Fibroblast of skin of right quadriceps (primary cell): ENCODE data around the gene CP.
"Not testable (repeated sequence)": the region's sequence is repeated elsewhere in the genome, so short reads cannot be mapped to it uniquely, and the experiment has no call there.

Experiments
- DNase-seq: peaks from one replicate; pipeline ENCODE4 v3.0.0-alpha.2; 2013

The CP gene

GRCh38 chr3:149226776-149227175, 5.1 kb upstream of the CP start:
- DNase-seq: no peak

DNA sequence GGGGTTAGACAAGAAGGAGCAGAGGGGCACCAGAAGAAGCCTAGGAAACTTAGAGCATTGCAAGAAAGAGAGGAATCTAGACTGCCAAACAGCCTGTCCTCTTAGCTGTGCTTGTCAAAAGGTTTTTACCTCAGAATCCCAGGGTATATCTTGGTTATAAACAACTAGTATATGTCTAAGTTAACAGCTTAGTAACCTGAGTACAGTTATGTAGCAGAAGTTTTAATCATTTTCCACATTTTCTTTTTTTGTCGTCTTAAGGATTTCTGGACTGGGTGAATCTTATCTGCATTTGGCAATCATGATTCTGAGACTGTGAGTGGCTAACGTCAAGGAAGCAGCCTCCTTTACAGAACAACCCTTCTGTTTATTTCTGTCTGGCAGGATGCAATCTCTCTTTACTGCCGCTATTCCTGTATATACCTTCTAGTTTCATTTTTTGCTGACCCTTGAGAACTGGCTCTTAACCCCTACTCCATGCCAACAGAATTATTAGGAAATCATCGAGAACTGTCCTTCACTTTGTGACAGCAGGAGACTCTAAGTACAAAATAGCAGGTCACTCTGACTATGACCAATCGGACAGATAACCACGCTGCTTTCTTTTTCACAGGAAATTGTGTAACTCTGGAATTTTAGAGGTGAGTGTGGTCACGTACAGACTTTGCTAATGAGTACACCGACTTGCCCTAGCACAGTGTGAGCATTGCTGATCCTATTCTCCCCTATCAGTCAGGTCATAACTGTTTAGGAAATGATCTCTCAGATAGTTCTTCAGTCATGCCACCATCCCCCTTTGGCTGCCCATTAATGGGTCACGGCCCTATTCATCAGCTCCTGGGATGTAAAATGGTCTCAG, 3.3 kb upstream of the CP start:
- DNase-seq: peak; percentile 63

GRCh38 chr3:149223461-149223820, 1.8 kb upstream of the CP start:
- no peak for DNase-seq

GRCh38 chr3:149219380-149220121, 2.1 kb downstream of the CP start:
- not testable (repeated sequence) for DNase-seq

GRCh38 chr3:149217347-149217746, 4.3 kb downstream of the CP start:
- no peak for DNase-seq

DNA sequence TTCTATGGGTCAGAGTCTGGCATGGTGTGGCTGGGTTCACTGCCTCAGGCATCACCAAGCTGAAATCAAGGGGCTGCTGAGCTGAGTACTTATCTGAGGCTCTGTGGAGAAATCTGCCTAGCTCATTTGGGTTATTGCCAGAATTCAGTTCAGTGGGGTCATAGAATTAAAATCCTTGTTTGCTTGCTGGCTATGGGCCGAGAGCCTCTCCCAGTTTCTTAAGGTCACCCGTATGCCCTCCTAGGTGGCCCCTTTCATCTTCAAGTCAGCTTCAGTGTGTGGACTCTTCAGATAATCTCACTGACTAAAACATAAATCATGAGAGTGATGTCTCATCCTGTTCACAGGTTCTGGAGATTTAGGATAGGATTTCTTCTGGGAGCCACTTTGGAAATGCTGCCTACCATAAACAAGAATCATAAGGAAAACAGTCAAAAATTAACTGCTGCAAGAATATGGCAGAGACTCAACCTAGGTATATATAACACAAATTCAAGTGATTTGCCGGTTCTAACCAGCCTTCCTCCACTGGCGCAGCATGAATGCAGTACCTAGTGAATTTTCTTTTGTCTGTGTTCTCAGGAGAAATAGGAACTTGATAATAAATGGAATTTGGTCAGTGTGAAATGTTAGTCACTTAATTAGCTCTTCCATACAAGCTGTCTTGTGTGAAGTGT, 5.3 kb downstream of the CP start:
- no peak for DNase-seq

DNA sequence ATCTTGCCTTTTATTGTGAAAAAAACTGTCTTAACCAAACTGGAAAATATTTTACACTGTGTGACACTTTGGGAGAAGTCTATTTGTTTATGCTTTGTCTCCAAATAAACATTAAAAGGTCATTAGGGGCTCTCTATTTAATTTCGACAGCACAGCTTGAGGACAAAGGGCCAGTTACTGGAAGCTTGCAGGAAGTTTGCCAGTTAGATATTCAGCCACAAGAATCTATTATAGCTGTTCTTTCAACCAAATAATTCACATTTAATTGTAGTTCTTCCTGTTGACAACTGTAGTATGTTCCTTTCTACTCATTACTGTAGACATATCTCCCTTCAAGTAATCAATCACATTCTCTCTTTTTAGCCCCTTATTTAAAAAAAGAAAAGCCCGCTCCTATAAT, 6.1 kb downstream of the CP start:
- no peak for DNase-seq

DNA sequence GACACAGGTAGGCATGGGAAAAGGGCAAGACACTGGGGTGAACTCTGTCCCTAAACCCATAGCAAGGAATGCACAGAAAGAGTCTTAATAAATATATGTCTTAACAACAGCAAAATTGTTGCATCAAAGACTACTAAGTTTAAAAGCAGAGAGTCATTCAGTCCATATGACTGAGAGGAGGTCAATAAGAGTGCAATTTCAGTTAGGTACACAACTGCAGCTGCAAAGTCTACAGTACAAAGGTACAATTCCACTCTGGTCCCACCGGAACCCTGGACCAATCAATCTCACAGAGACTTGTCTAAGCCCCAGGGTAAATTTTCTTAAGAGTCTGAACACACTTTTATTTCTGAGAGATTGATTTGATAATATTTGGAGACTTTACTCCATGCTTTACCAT, 6.9 kb downstream of the CP start:
- no peak for DNase-seq

- DNase-seq: no peak
Measured at GRCh38 chr3:149212386-149212785, 9.2 kb downstream of the CP start.

GRCh38 chr3:149209431-149209830, 12.2 kb downstream of the CP start:
- no peak for DNase-seq

GRCh38 chr3:149207475-149207874, 14.2 kb downstream of the CP start:
- no peak for DNase-seq

DNA sequence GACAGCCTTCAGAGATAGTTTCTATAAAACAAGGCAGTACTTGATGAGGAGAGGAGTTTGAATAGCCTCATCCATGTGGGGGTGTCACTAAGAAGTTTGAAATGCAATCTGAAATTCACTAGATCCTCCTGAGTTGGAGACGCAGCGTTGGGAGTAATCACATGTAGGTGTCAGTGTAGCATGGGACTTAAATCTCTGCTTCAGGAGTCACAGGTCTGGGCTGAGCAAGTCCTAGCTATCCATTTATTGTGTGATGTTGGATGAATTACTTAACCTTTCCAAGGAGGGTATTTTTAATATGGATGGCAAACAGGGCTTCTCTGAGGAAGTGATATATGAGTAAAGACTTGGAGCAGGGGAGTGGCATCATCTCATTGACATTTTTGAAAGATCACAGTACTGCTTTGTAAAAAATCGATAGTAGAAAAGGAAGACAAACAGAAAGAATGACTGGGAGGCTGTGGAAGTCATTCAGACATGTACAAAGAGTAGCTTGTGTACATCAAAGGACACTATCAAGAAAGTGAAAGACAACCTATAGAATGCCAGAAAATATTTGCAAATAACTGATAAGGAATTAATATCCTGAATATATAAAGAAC, 17.1 kb downstream of the CP start:
- DNase-seq: no peak

- DNase-seq: no peak
Measured at GRCh38 chr3:149203758-149204157, 17.9 kb downstream of the CP start.

DNA sequence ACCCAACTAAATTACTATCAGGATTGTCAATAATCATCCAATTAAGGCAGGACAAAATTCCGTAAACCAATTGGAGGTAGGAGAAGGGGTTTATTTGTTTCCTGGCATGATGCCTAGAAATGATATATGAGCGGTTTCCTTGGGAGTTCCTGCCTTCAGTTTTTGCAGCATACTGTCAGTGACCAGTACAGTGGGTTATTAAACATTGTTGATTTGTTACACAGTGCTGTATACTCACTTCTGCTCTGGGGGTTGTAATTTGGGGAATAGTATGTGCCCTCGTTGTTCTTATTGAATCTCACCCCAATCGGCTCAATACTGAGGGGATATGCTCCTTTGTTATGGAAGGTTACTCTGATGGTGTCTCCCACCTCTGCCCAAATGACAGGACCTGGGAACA, 22.2 kb downstream of the CP start:
- DNase-seq: peak; percentile 57

GRCh38 chr3:149198611-149199010, 23.0 kb downstream of the CP start:
- DNase-seq: peak; percentile 78

GRCh38 chr3:149197669-149198068, 24.0 kb downstream of the CP start:
- no peak for DNase-seq

DNA sequence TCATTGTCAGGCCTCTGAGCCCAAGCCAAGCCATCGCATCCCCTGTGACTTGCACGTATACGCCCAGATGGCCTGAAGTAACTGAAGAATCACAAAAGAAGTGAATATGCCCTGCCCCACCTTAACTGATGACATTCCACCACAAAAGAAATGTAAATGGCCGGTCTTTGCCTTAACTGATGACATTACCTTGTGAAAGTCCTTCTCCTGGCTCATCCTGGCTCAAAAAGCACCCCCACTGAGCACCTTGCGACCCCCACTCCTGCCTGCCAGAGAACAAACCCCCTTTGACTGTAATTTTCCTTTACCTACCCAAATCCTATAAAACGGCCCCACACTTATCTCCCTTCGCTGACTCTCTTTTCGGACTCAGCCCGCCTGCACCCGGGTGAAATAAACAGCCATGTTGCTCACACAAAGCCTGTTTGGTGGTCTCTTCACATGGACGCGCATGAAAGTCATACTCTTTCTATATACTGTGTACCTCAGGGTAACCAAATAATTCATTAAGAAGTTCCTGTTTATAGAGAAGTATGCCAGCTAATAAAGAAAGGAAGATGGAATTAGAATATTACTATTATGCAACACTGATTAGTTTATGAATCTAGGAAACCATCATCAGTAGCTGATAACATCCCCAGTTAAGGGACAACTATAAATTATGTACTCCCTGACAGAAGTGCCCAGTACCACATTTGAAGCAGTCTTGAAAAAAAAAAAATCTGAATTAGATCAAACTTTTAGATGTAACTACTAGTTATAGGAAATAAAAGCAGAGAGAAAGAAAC, 24.6 kb downstream of the CP start:
- not testable (repeated sequence) for DNase-seq

DNA sequence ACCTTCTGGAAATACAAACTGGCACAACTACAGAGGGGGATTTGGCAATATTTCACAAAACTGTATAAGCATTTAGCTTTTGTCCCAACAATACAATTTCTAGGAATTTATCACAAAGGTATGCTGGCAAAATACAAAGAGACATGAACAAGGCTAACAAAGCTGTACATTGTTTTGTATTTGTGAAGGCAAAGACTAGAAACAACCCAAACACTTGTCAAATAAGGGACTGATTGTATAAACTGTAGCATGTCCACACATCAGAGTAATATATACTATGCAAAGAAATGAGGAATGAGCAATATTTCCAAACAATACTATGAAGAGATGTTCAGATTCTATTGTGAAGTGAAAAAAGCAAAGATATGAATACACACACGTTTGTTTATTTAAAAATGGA, 26.4 kb downstream of the CP start:
- DNase-seq: no peak

- DNase-seq: no peak
Measured at GRCh38 chr3:149188494-149188893, 33.1 kb downstream of the CP start.

DNA sequence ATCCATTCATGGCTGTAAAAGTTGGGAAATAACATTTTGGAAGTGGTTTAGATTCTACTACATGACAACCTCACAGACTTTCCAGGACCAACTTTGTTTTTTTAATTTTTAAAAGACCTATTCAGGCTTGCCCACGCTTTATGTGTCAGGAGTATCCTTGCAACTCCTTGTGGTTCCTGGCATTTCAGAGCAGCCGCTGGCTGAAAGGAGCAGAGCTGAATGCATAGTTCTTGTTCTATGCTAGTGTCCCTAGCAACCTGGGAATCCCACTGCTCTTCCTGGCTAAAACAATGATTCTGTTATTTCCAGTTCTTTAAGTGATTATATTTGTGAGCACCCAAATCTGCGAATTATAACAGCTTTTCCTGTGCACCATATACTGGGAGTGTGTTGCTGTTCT, 34.9 kb downstream of the CP start:
- no peak for DNase-seq

GRCh38 chr3:149186219-149186618, 35.4 kb downstream of the CP start:
- DNase-seq: no peak

DNA sequence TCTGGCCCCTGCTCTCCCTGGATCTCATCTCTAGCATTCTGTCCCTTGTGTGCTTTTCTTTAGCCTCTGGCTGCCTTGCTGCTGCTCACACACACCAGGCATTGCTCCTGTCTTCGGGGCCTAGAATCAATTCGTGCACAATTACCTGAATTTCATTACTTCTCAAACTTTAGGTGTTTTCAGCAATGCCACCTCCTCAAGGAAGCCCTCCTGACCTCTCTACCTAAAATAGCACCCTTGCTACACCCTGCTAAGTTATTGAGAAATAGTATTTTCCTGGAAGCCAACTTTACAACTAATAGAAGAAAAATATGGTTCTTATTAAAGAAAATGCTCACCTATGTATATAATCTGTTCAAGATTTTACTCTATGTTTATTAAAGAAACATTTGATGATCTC, 40.4 kb downstream of the CP start:
- DNase-seq: no peak
